Dedifferentiated amniotic fluid mesenchymal stem cell (primary cell): ENCODE data around the gene SDR42E1.
A peak's percentile ranks its signal among the peaks of the same experiment; 100 is the strongest.

Experiments
- DNase-seq: peaks from one replicate; pipeline ENCODE4 v3.0.0-alpha.2; 2016; ENCODE audit errors: extremely low spot score

The SDR42E1 gene

GRCh38 chr16:82011199-82011641 is at the start of gene SDR42E1:
SDR42E1 (minus strand) TSS chr16:82011470; CDS start chr16:82000858, 10,612 bp downstream.
- no peak for DNase-seq

GRCh38 chr16:82059983-82060421 is 48.7 kb upstream of the SDR42E1 start:
- no peak for DNase-seq

- DNase-seq, result no peak
These were observed 48.1 kb upstream of the SDR42E1 start for GRCh38 chr16:82059161-82059982.

- no peak for DNase-seq
These were observed 45.3 kb upstream of the SDR42E1 start for GRCh38 chr16:82056550-82056896.

GRCh38 chr16:82055728-82056549 is 44.7 kb upstream of the SDR42E1 start:
- DNase-seq, result no peak

- no peak for DNase-seq
These were observed 43.8 kb upstream of the SDR42E1 start for GRCh38 chr16:82055117-82055516.

- DNase-seq, result no peak
These were observed 40.4 kb upstream of the SDR42E1 start for GRCh38 chr16:82051656-82052055.

GRCh38 chr16:82050909-82051357 is 39.7 kb upstream of the SDR42E1 start:
- DNase-seq, result no peak

- no peak for DNase-seq
These were observed 39.2 kb upstream of the SDR42E1 start for GRCh38 chr16:82050506-82050905.

- DNase-seq, result no peak
These were observed 38.2 kb upstream of the SDR42E1 start for GRCh38 chr16:82049484-82049883.

GRCh38 chr16:82047787-82048186 is 36.5 kb upstream of the SDR42E1 start:
- DNase-seq, result no peak

GRCh38 chr16:82047374-82047773 is 36.1 kb upstream of the SDR42E1 start:
- DNase-seq, result no peak

GRCh38 chr16:82046941-82047340 is 35.7 kb upstream of the SDR42E1 start:
- DNase-seq, result no peak

GRCh38 chr16:82046541-82046940 is 35.3 kb upstream of the SDR42E1 start:
- DNase-seq, result no peak

GRCh38 chr16:82045465-82045864 is 34.2 kb upstream of the SDR42E1 start:
- no peak for DNase-seq

- DNase-seq, result no peak
These were observed 33.3 kb upstream of the SDR42E1 start for GRCh38 chr16:82044585-82044911.

- peak; percentile 91 for DNase-seq
These were observed 32.7 kb upstream of the SDR42E1 start for GRCh38 chr16:82043680-82044584.

GRCh38 chr16:82042846-82043245 is 31.6 kb upstream of the SDR42E1 start:
- DNase-seq, result no peak

- DNase-seq, result no peak
These were observed 30.9 kb upstream of the SDR42E1 start for GRCh38 chr16:82042144-82042543.

- no peak for DNase-seq
These were observed 30.3 kb upstream of the SDR42E1 start for GRCh38 chr16:82041542-82041941.

GRCh38 chr16:82040296-82040695 is 29.0 kb upstream of the SDR42E1 start:
- no peak for DNase-seq

- DNase-seq, result no peak
These were observed 26.4 kb upstream of the SDR42E1 start for GRCh38 chr16:82037666-82038065.
